ENCODE results near the gene TXLNG. TPM values are rescaled to one million over a fixed set of nuclear protein-coding genes. Genes with fewer than 3 reads are reported as not detected.

The TXLNG gene
- total RNA-seq, 4 donors from 2014 or later = 7.0 to 10.8 (median 8.9) TPM

DNA sequence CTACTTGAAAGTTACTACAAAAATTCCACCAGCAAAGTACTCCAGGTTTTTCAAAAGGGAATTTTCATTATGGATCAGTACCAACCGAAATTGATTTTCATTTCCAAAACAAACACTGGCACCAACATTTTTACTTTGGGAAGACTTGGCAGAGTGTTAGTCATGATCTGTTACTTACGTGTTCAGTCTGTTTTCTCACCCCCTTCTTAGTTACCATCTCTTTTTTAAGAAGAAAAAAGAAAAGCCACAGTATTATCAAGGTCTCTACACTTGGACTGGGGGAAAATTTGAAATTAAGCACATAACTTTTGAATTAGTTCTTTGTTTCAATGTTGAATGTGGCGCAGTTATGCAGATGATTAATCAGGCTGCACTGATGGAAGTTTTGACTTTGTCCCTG, 56.4 kb downstream of the TXLNG start:
- DNase-seq (ENCODE audit: low spot score in 2 of 2) = no peak
- TF ChIP-seq, protein P1, sequence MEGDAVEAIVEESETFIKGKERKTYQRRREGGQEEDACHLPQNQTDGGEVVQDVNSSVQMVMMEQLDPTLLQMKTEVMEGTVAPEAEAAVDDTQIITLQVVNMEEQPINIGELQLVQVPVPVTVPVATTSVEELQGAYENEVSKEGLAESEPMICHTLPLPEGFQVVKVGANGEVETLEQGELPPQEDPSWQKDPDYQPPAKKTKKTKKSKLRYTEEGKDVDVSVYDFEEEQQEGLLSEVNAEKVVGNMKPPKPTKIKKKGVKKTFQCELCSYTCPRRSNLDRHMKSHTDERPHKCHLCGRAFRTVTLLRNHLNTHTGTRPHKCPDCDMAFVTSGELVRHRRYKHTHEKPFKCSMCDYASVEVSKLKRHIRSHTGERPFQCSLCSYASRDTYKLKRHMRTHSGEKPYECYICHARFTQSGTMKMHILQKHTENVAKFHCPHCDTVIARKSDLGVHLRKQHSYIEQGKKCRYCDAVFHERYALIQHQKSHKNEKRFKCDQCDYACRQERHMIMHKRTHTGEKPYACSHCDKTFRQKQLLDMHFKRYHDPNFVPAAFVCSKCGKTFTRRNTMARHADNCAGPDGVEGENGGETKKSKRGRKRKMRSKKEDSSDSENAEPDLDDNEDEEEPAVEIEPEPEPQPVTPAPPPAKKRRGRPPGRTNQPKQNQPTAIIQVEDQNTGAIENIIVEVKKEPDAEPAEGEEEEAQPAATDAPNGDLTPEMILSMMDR (IDR thresholded peaks at IDR 0.05) = no peak
- TF ChIP-seq POLR2A (IDR thresholded peaks at IDR 0.05) = no peak
- H3K4me3 ChIP-seq (ENCODE audit: low read depth, poor library complexity, severe bottlenecking) = no peak overlapping the region
- intact Hi-C loops (cut with DNase I; ENCODE audit: low total_unique reads) = no loop called here
- 37 to 88% methylated on average over 3 of the region's 3 CpGs for WGBS, 2 donors

DNA sequence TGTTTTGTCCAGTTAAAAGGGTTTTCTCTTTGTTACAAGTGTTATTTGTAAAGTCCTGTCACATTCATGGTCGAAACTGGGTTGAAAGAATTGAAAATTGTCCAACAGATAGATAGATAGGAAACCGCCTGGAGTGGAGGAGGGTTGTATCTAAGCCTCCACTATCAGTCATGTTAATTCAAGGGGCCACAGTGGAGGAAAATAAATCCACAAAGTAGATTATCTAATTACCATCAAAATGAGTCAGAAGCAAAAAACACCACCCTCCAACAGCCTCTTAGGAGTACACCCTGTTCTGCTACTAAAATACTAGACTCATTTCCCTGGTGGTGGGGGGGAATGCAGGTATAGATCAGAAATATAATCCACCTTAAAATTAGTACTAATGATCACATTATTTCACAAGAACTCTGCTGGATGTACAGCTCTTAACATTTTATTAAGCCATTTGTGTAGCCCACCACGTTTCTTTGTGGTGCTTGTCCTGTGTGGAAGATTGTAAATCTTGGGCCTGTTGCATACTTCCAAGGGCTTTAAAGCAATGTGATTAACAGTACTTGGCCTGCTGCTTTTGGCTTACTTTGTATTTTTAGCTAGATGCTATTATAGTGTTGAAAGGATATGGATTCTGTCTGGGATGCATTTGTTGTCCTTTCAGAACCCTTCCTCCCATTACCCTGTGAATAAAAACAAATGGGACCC, 57.1 kb downstream of the TXLNG start:
- DNase-seq (ENCODE audit: low spot score in 2 of 2) = no peak
- intact Hi-C loops (cut with DNase I; ENCODE audit: low total_unique reads) = no loop called here
- H3K4me3 ChIP-seq (ENCODE audit: low read depth, poor library complexity, severe bottlenecking) = no peak overlapping the region
- TF ChIP-seq, protein P1 (IDR thresholded peaks at IDR 0.05) = no peak
- no peak for TF ChIP-seq POLR2A (IDR thresholded peaks at IDR 0.05)
- WGBS, 2 donors = 46 to 77% methylated on average over 3 of the region's 3 CpGs

DNA sequence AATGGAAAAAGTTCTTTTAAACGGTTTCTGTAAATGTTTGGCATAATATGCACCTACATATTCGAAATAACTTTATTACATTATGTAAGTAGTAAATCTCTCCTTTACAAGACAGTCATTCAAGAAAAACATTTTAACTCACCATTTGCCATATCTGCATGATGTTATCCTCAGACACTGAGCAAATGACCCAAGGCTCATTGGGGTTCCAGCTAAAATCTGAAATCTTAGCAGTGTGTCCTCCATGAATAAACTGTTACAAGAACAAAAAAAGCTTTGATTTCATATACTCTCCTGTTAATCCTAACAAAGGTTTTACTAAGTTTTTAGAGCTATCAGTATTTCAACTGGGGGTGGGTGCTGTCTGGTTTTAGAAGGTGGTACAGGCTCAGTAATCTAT, 59.4 kb downstream of the TXLNG start:
- TF ChIP-seq, protein P1 (IDR thresholded peaks at IDR 0.05) = no peak
- TF ChIP-seq POLR2A (IDR thresholded peaks at IDR 0.05) = no peak
- intact Hi-C loops (cut with DNase I; ENCODE audit: low total_unique reads) = no loop called here
- H3K4me3 ChIP-seq (ENCODE audit: low read depth, poor library complexity, severe bottlenecking) = no peak overlapping the region
- WGBS, 2 donors = 56 to 71% methylated on average over 2 of the region's 2 CpGs
- no peak for DNase-seq (ENCODE audit: low spot score in 2 of 2)

DNA sequence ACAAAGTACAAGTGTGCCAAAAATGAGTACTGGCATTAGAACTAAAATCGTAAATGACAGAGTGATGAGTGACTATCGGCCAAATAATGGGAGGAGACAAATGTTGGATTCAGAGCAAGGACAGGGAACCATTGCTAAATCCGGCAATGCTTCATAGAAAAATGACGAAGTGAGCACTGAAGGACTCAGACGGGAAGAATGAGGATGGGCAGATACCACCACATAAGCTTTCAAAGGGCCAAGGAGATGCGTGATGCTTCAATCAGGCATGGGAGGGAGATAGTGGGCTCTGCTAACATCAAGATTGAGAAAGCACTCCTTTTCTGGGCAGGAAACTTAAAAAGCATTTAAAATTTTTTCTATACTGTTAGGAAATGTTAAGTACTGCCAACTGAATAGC, 62.3 kb downstream of the TXLNG start:
- no peak for TF ChIP-seq POLR2A (IDR thresholded peaks at IDR 0.05)
- TF ChIP-seq, protein P1 (IDR thresholded peaks at IDR 0.05) = no peak
- 61 to 63% methylated on average over 6 of the region's 6 CpGs for WGBS, 2 donors
- DNase-seq (ENCODE audit: low spot score in 2 of 2) = no peak
- intact Hi-C loops (cut with DNase I; ENCODE audit: low total_unique reads) = no loop called here
- no peak overlapping the region for H3K4me3 ChIP-seq (ENCODE audit: low read depth, poor library complexity, severe bottlenecking)

DNA sequence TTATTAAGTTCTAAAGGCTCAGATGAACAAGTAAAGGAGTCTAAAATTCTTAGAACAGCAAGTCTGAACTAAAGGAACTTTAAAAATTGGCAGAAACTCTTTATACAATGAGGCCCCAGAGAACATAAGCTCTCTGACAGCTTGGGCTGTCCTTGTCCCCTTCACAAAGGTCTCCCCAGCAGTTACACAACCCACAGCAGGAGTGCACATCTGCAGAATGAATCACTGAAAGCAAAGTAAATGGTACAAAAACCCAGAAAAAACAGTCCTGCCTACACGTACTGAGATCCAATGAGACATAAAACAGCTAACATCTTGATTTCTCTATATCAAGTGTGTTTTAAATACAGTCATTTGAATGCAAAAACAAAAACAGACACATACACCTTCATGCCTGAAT, 65.2 kb downstream of the TXLNG start:
- no peak for TF ChIP-seq POLR2A (IDR thresholded peaks at IDR 0.05)
- TF ChIP-seq, protein P1 (IDR thresholded peaks at IDR 0.05) = no peak
- no peak overlapping the region for H3K4me3 ChIP-seq (ENCODE audit: low read depth, poor library complexity, severe bottlenecking)
- intact Hi-C loops (cut with DNase I; ENCODE audit: low total_unique reads) = no loop called here
- 79 to 80% methylated on average over 1 of the region's 1 CpG for WGBS, 2 donors
- DNase-seq (ENCODE audit: low spot score in 2 of 2) = no peak

DNA sequence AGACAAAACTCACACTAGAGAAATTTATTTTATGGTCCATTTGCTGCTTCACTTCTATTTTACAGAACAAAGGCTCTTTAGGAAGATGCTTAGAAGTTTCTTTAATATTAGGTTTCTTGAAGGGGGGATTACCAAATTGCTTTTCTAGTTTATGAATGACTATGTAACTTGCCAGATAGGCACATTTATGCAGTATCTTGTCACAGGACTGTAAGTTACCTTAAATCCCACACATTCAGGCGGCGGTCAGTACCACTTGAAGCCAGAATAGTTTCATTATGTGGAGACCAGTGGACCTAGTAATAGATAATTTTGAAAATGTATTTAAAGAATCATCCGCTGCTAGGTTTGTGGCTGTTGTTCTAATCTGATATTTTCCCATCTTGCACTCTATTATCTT, 65.6 kb downstream of the TXLNG start:
- TF ChIP-seq, protein P1 (IDR thresholded peaks at IDR 0.05) = no peak
- TF ChIP-seq POLR2A (IDR thresholded peaks at IDR 0.05) = no peak
- intact Hi-C loops (cut with DNase I; ENCODE audit: low total_unique reads) = no loop called here
- no peak overlapping the region for H3K4me3 ChIP-seq (ENCODE audit: low read depth, poor library complexity, severe bottlenecking)
- 91 to 96% methylated on average over 3 of the region's 3 CpGs for WGBS, 2 donors
- no peak for DNase-seq (ENCODE audit: low spot score in 2 of 2)

Measured in lower leg skin (tissue), 4 donors.